GM19463 (cell line): Measurements from ENCODE around the gene CCDC186.

Experiments used
- ATAC-seq: cut with Tn5 transposase; IDR thresholded peaks from one replicate; pipeline ENCODE4 v1.9.1; 2021; ENCODE audit warnings: mild to moderate bottlenecking, moderate library complexity; ENCODE audit not compliant: unreplicated experiment

CCDC186 gene

GRCh38 chr10:114071178-114071577 is 102.8 kb downstream of the CCDC186 start:
- no peak for ATAC-seq
